Measurements from ENCODE around the gene PLAAT2. TPM values are rescaled to one million over a fixed set of nuclear protein-coding genes. Genes with fewer than 3 reads are reported as not detected.

PLAAT2 gene
- total RNA-seq, 1 experiment from 2014 or later: 0.66 TPM

GRCh38 chr11:63504933-63505586 is 58.1 kb downstream of the PLAAT2 start:
- CTCF ChIA-PET: interaction anchor here (1.3 to 2.9 kb wide), 3 partner anchors 15 to 101 kb away, joined by 3 to 12 read pairs (median 9); partner anchors contain the start of gene PLAAT5
- Mint-ChIP-seq H3K36me3 (peaks cover 21% of the 10 kb centered on the region), H3K9me3 (peaks cover 26% of the 10 kb centered on the region), H3K4me1 (peaks cover 69% of the 10 kb centered on the region), H3K27ac (no peak overlapping the region), H3K27me3 (ENCODE audit: low read depth) (peaks cover 6% of the 10 kb centered on the region), H3K4me3 (no peak overlapping the region)
- ATAC-seq (no peak), DNase-seq (ENCODE audit: low spot score) (no peak)
- POLR2A ChIA-PET: interaction anchor here (1.5 kb wide), 1 partner anchor 15 kb away, joined by 4 read pairs; the partner anchor contains the start of gene PLAAT5
- TF ChIP-seq, protein P1, sequence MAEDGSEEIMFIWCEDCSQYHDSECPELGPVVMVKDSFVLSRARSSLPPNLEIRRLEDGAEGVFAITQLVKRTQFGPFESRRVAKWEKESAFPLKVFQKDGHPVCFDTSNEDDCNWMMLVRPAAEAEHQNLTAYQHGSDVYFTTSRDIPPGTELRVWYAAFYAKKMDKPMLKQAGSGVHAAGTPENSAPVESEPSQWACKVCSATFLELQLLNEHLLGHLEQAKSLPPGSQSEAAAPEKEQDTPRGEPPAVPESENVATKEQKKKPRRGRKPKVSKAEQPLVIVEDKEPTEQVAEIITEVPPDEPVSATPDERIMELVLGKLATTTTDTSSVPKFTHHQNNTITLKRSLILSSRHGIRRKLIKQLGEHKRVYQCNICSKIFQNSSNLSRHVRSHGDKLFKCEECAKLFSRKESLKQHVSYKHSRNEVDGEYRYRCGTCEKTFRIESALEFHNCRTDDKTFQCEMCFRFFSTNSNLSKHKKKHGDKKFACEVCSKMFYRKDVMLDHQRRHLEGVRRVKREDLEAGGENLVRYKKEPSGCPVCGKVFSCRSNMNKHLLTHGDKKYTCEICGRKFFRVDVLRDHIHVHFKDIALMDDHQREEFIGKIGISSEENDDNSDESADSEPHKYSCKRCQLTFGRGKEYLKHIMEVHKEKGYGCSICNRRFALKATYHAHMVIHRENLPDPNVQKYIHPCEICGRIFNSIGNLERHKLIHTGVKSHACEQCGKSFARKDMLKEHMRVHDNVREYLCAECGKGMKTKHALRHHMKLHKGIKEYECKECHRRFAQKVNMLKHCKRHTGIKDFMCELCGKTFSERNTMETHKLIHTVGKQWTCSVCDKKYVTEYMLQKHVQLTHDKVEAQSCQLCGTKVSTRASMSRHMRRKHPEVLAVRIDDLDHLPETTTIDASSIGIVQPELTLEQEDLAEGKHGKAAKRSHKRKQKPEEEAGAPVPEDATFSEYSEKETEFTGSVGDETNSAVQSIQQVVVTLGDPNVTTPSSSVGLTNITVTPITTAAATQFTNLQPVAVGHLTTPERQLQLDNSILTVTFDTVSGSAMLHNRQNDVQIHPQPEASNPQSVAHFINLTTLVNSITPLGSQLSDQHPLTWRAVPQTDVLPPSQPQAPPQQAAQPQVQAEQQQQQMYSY (CRISPR knock-in tag; IDR thresholded peaks at IDR 0.05): peak; percentile 46; the same call in 1 of the 2 replicates
- no peak for TF ChIP-seq RELA (CRISPR knock-in tag; IDR thresholded peaks at IDR 0.05; ENCODE audit: borderline replicate concordance)

- TF ChIP-seq JAZF1 (CRISPR knock-in tag; IDR thresholded peaks at IDR 0.05): no peak
- TF ChIP-seq NR3C1 (CRISPR knock-in tag; conservative IDR thresholded peaks at IDR 0.05; ENCODE audit: low read depth): no peak
- TF ChIP-seq, protein P2, sequence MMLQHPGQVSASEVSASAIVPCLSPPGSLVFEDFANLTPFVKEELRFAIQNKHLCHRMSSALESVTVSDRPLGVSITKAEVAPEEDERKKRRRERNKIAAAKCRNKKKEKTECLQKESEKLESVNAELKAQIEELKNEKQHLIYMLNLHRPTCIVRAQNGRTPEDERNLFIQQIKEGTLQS (CRISPR knock-in tag; conservative IDR thresholded peaks at IDR 0.05): no peak
- TF ChIP-seq, protein P1 (CRISPR knock-in tag; IDR thresholded peaks at IDR 0.05): peak; percentile 66
- no peak for TF ChIP-seq MXD4 (CRISPR knock-in tag; IDR thresholded peaks at IDR 0.05; ENCODE audit: borderline replicate concordance)
- TF ChIP-seq ZNF263 (CRISPR knock-in tag; IDR thresholded peaks at IDR 0.05; ENCODE audit: low read depth): no peak
- CTCF ChIA-PET: interaction anchor here (1.3 to 2.9 kb wide), 3 partner anchors 14 to 102 kb away, joined by 3 to 12 read pairs (median 9); partner anchors contain the start of gene PLAAT5
- peaks cover 73% of the 10 kb centered on the region for H3K4me1 Mint-ChIP-seq
- no peak overlapping the region; the same call in 1 of the 2 replicates for H3K27ac Mint-ChIP-seq
- peaks cover 9% of the 10 kb centered on the region for H3K27me3 Mint-ChIP-seq (ENCODE audit: low read depth)
- H3K4me3 Mint-ChIP-seq: no peak overlapping the region
- peak; percentile 35 for ATAC-seq
- POLR2A ChIA-PET: interaction anchor here (1.5 kb wide), 1 partner anchor 14 kb away, joined by 4 read pairs; the partner anchor contains the start of gene PLAAT5
- no peak for DNase-seq (ENCODE audit: low spot score)
- peaks cover 31% of the 10 kb centered on the region for H3K36me3 Mint-ChIP-seq
- peaks cover 35% of the 10 kb centered on the region for H3K9me3 Mint-ChIP-seq
Observed at GRCh38 chr11:63504054-63504453, 59.1 kb downstream of the PLAAT2 start.

GRCh38 chr11:63503492-63503891 is 59.7 kb downstream of the PLAAT2 start:
- peak overlapping the region; percentile 48; the same call in 1 of the 2 replicates for H3K27ac Mint-ChIP-seq
- H3K36me3 Mint-ChIP-seq: peaks cover 31% of the 10 kb centered on the region
- H3K27me3 Mint-ChIP-seq (ENCODE audit: low read depth): peaks cover 13% of the 10 kb centered on the region
- no peak for ATAC-seq
- TF ChIP-seq GRHL2 (CRISPR knock-in tag; IDR thresholded peaks at IDR 0.05; ENCODE audit: insufficient replicate concordance, severe bottlenecking) (no peak), NFYB (CRISPR knock-in tag; conservative IDR thresholded peaks at IDR 0.05; ENCODE audit: low read depth) (no peak), MXD4 (CRISPR knock-in tag; IDR thresholded peaks at IDR 0.05; ENCODE audit: borderline replicate concordance) (no peak), NFE2L1 (CRISPR knock-in tag; IDR thresholded peaks at IDR 0.05) (no peak), JAZF1 (CRISPR knock-in tag; IDR thresholded peaks at IDR 0.05) (no peak), GABPB1 (CRISPR knock-in tag; IDR thresholded peaks at IDR 0.05) (no peak), ZNF138 (CRISPR knock-in tag; conservative IDR thresholded peaks at IDR 0.05) (no peak)
- TF ChIP-seq, protein P3, sequence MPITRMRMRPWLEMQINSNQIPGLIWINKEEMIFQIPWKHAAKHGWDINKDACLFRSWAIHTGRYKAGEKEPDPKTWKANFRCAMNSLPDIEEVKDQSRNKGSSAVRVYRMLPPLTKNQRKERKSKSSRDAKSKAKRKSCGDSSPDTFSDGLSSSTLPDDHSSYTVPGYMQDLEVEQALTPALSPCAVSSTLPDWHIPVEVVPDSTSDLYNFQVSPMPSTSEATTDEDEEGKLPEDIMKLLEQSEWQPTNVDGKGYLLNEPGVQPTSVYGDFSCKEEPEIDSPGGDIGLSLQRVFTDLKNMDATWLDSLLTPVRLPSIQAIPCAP (CRISPR knock-in tag; IDR thresholded peaks at IDR 0.05): no peak
- TF ChIP-seq, protein P4, sequence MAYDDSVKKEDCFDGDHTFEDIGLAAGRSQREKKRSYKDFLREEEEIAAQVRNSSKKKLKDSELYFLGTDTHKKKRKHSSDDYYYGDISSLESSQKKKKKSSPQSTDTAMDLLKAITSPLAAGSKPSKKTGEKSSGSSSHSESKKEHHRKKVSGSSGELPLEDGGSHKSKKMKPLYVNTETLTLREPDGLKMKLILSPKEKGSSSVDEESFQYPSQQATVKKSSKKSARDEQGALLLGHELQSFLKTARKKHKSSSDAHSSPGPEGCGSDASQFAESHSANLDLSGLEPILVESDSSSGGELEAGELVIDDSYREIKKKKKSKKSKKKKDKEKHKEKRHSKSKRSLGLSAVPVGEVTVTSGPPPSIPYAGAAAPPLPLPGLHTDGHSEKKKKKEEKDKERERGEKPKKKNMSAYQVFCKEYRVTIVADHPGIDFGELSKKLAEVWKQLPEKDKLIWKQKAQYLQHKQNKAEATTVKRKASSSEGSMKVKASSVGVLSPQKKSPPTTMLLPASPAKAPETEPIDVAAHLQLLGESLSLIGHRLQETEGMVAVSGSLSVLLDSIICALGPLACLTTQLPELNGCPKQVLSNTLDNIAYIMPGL (CRISPR knock-in tag; IDR thresholded peaks at IDR 0.05): no peak
- H3K9me3 Mint-ChIP-seq: peaks cover 39% of the 10 kb centered on the region
- H3K4me3 Mint-ChIP-seq: no peak overlapping the region
- no peak for DNase-seq (ENCODE audit: low spot score)
- CTCF ChIA-PET: interaction anchor here (1.3 to 2.9 kb wide), 2 partner anchors 14 to 24 kb away, joined by 9 to 12 read pairs; partner anchors contain the start of gene PLAAT5
- peaks cover 73% of the 10 kb centered on the region for H3K4me1 Mint-ChIP-seq
- POLR2A ChIA-PET: no interaction called here
